Esophagus squamous epithelium (tissue), 4 donors: ENCODE measurements around the gene C16orf78.

Source experiments
- POLR2A ChIP-seq, 4 donors: fragments of 450-650 bp; IDR thresholded peaks; one replicate each; pipeline ENCODE4 v1.6.1; 2017; ENCODE audit warnings: antibody characterized with exemption in 4 of 4, mild to moderate bottlenecking in 4 of 4, moderate library complexity in 3 of 4
- TF ChIP-seq, protein P1 (sequence below), 6 experiments: fragments of 450-650 bp in 4 of 6; fragments of 200-600 bp in 2 of 6; sonication (generic) in 2 of 6; IDR thresholded peaks; one replicate each; pipeline ENCODE4 v1.5.1; 2016 to 2019; ENCODE audit warnings: antibody characterized with exemption in 6 of 6, mild to moderate bottlenecking in 4 of 6, moderate library complexity in 4 of 6

GRCh38 chr16:49414671-49415070, 41.1 kb downstream of the C16orf78 start:
- TF ChIP-seq, protein P1, sequence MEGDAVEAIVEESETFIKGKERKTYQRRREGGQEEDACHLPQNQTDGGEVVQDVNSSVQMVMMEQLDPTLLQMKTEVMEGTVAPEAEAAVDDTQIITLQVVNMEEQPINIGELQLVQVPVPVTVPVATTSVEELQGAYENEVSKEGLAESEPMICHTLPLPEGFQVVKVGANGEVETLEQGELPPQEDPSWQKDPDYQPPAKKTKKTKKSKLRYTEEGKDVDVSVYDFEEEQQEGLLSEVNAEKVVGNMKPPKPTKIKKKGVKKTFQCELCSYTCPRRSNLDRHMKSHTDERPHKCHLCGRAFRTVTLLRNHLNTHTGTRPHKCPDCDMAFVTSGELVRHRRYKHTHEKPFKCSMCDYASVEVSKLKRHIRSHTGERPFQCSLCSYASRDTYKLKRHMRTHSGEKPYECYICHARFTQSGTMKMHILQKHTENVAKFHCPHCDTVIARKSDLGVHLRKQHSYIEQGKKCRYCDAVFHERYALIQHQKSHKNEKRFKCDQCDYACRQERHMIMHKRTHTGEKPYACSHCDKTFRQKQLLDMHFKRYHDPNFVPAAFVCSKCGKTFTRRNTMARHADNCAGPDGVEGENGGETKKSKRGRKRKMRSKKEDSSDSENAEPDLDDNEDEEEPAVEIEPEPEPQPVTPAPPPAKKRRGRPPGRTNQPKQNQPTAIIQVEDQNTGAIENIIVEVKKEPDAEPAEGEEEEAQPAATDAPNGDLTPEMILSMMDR (IDR thresholded peaks at IDR 0.05): no peak
- TF ChIP-seq POLR2A (IDR thresholded peaks at IDR 0.05): no peak
